Right lobe of liver (tissue), 6 donors: ENCODE measurements around the gene SAMD15. TPM values are rescaled to one million over a fixed set of nuclear protein-coding genes. Genes with fewer than 3 reads are reported as not detected.
A peak's percentile ranks its signal among the peaks of the same experiment; 100 is the strongest.
"Not testable (repeated sequence)": the region's sequence is repeated elsewhere in the genome, so short reads cannot be mapped to it uniquely, and the experiment has no call there.

ENCODE experiments used
- ATAC-seq, 4 donors: fragments of 200-7000 bp; cut with Tn5 transposase; one replicate each; pipeline ENCODE4 v1.9.1; 2020; ENCODE audit warnings: mild to moderate bottlenecking in 4 of 4, moderate library complexity in 4 of 4
- DNase-seq, 3 donors: peaks; one replicate each; pipeline ENCODE4 v3.0.0-alpha.2; 2020
- H3K27ac ChIP-seq, 3 donors: fragments of 200-600 bp; one replicate each; pipeline ENCODE4 v1.8.0; 2022
- H3K27me3 ChIP-seq, 2 donors: fragments of 200-600 bp; one replicate each; pipeline ENCODE4 v1.8.0; 2022
- H3K36me3 ChIP-seq, 4 donors: fragments of 200-600 bp; sonication (generic) in 1 of 4; one replicate each; pipeline versions ENCODE4 v1.5.1 to v1.8.0; 2017 to 2022; ENCODE audit warnings: control low read depth in 1 of 4
- H3K4me1 ChIP-seq, 4 donors: fragments of 200-600 bp; sonication (generic) in 1 of 4; one replicate each; pipeline versions ENCODE4 v1.5.1 to v1.8.0; 2017 to 2022; ENCODE audit warnings: control low read depth in 1 of 4
- H3K4me3 ChIP-seq, 3 donors: fragments of 200-600 bp; one replicate each; pipeline ENCODE4 v1.8.0; 2022
- H3K9me3 ChIP-seq, 4 donors: fragments of 200-600 bp; sonication (generic) in 1 of 4; one replicate each; pipeline versions ENCODE4 v1.5.1 to v1.8.0; 2017 to 2022; ENCODE audit warnings: control low read depth in 1 of 4
- CTCF ChIP-seq, 4 donors: fragments of 200-600 bp in 3 of 4; fragments of 450-650 bp in 1 of 4; IDR thresholded peaks; one replicate each; pipeline versions ENCODE4 v1.5.1 to v1.8.0; 2016 to 2022; ENCODE audit warnings: antibody characterized with exemption in 4 of 4, mild to moderate bottlenecking in 2 of 4
- POLR2A ChIP-seq: fragments of 450-650 bp; IDR thresholded peaks from one replicate; pipeline ENCODE4 v1.6.1; 2017; ENCODE audit warnings: antibody characterized with exemption, mild to moderate bottlenecking
- WGBS: methylation state at CpG from one replicate; pipeline ENCODE4 v1.1.6; 2018; ENCODE audit warnings: low coverage, low lambda C conversion rate; ENCODE audit not compliant: insufficient coverage; ENCODE audit errors: missing lambda C conversion rate; 5-methylcytosine and 5-hydroxymethylcytosine counted together
- intact Hi-C, 2 donors: fragments of 100-400 bp; cut with DNase I; formaldehyde crosslinking; loops; one replicate each; pipeline versions ENCODE4 v1.11.2 to v1.14.1; 2022
- long read RNA-seq: library from polyadenylated mRNA; unstranded; transcript quantifications from one replicate; pipeline ENCODE4 v2.0.0, GENCODE V29; 2019
- total RNA-seq, 6 experiments: library from RNA; depleted of rRNA in 2 of 6; stranded (reverse); fragments of >200 nt in 2 of 6; fragmentation: NEBNext Ultra II Directional in 3 of 6; extraction: Animal tissue kit (Norgen Biotek cat#: 25700) in 3 of 6; gene quantifications; one replicate each; pipeline versions ENCODE4 v1.1.0 to v1.2.4, GENCODE V29; 2016 to 2023
- donor health status: DM: no; HTN: yes; CAD: no.
- donor health status: DM: no; HTN: no; CAD: no.
- donor health status: DM: no; HTN: no; CAD: no.
- donor health status: DM: no; HTN: yes; CAD: no.
- donor health status: DM: no; HTN: yes; CAD: no.

SAMD15 gene
- under 1 TPM in 4 of 6 experiments, not detected in 2; 0.12 to 0.42 (median 0.31) TPM for total RNA-seq
- long read RNA-seq, result 0 reads

DNA sequence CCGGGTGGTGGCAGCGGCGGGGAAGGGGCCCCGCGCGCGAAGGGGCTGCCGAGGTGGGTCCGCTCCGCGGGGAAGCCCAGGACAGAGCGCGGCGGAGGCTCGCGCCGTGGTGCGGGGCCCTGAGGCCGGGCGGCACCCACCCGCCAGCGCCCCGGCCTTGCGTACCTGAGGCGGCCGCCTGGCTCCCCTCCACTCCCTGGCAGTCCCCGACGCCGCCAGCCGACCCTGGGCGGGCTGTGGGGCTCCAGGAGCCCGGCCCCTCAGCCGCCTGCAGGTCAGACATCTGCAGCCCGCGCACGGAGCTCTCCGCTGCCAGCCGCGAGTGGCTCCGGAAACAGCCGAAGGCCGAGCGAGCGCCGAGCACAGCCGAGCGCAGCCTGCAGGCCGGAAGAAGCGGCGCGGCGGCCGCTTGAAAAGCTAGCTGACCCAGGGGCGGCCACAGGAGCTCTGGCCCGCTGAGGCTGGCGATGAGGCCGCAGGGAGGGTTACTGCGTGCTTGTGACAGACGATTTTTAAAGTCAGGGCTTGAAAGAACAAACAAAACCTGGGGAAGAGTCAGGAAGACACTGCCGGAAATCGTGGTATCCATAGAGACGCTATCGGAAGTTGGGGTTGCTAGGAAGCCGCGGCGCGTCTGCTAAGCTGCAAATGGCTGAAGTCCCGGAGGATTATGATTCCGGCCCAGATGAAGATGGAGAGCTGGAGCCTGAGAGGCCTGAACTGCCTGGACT, at the start of gene SAMD15, which contains the start of gene TMED8:
Gene SAMD15 (plus strand): TSS at position 609 of the 731 bp plus-strand sequence. CDS start 40 bp downstream, at position 649.
Gene TMED8 (minus strand): TSS at position 324 of the 731 bp plus-strand sequence. CDS start 41 bp downstream, at position 283.
- Histone ChIP-seq H3K9me3 (no peaks in the 10 kb centered on the region), H3K36me3 (no peaks in the 10 kb centered on the region), H3K4me1 (peaks cover 0 to 17% (median 3%) of the 10 kb centered on the region in 4 donors), H3K27ac (peak within 1 kb of the TSS; percentile 49 to 77 (median 71)), H3K4me3 (peak within 1 kb of the TSS; percentile 71 to 94 (median 93)), H3K27me3 (no peaks in the 10 kb centered on the region)
- TF ChIP-seq POLR2A (peak; percentile 35), CTCF (IDR thresholded peaks at IDR 0.05) (peak; percentile 19 to 41 (median 25))
- 0% methylated on average over 13 of the region's 69 CpGs for WGBS
- ATAC-seq (peak; percentile 98), DNase-seq (peak; percentile 89 to 91 (median 89))
- intact Hi-C loops, result no loop called here

DNA sequence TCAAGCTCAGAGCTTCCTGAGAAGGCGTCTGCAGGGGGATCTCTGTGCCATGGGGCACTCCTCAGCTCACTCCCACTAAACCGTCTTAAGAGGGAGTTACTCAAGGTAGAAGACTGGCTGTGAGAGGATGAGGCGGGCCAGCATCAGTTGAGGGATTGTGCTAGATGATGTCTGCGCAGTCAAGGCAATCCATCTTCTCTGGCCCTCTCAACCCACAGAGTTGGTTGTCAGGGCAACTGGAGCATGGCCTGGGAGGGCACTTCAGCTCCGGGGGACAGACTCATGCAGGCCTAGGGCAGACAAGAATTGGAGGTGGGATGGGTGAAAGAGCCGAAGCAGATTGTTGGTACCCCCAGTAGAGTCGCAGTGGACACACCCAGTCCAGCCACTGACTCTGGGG, 47.3 kb upstream of the SAMD15 start:
- intact Hi-C loops, result no loop called here
- Histone ChIP-seq H3K27me3 (no peaks in the 10 kb centered on the region), H3K27ac (no peak overlapping the region), H3K4me3 (no peak overlapping the region), H3K4me1 (peaks cover 0 to 9% (median 0%) of the 10 kb centered on the region in 4 donors), H3K36me3 (no peaks in the 10 kb centered on the region), H3K9me3 (no peaks in the 10 kb centered on the region)
- no CpG with 5 or more reads among the region's 7 CpGs for WGBS
- no peak for TF ChIP-seq CTCF (IDR thresholded peaks at IDR 0.05)
- no peak for TF ChIP-seq POLR2A
- DNase-seq, result no peak
- no peak for ATAC-seq

- Histone ChIP-seq H3K27me3 (no peaks in the 10 kb centered on the region), H3K4me3 (no peak overlapping the region), H3K4me1 (no peaks in the 10 kb centered on the region), H3K27ac (no peak overlapping the region), H3K9me3 (no peaks in the 10 kb centered on the region), H3K36me3 (no peaks in the 10 kb centered on the region)
- TF ChIP-seq CTCF (IDR thresholded peaks at IDR 0.05) (no peak), POLR2A (no peak)
- WGBS, result 89% methylated on average over 3 of the region's 3 CpGs
- ATAC-seq, result no peak
- intact Hi-C loops, result no loop called here
- no peak for DNase-seq
Measured at GRCh38 chr14:77335576-77335975, 41.6 kb upstream of the SAMD15 start.

DNA sequence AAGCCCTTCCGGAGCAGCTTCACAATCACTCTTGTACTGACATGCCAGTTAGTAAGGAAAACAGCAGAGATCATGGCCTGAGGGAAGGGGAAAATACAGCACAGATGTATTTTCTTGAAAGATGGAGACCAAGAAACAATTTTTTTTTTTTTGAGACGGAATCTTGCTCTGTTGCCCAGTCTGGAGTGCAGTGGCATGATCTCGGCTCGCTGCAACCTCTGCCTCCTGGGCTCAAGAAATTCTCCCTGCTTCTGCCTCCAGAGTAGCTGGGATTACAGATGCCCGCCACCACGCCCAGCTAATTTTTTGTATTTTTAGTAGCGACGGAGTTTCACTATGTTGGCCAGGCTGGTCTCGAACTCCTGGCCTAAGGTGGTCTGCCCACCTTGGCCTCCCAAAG, 39.9 kb upstream of the SAMD15 start:
- H3K27ac ChIP-seq, H3K27me3 ChIP-seq, H3K4me1 ChIP-seq, ATAC-seq, DNase-seq, H3K9me3 ChIP-seq, H3K4me3 ChIP-seq, intact Hi-C loops, H3K36me3 ChIP-seq: not testable (repeated sequence)
- WGBS, result 94% methylated on average over 4 of the region's 9 CpGs

DNA sequence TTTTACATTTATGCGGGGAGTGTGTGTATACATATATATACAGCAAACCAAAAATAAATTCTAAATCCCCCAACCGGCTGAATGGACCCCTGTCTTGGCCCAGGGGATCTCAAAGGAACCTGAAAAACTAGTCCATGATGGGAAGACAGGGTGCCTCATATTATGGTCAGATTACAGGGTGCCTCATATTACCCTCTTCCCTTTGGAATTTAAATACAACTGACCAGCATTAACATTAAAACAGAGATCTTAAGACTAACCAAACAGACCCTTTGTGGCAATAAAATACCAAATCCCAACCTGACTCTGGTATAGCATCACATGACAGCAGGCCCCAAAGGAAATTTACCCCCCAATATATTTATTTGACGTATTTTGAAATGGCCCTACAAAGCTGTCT, 39.3 kb upstream of the SAMD15 start:
- no peak for DNase-seq

More for the DNA sequence above, 39.3 kb upstream of the SAMD15 start:
- TF ChIP-seq CTCF (IDR thresholded peaks at IDR 0.05) (no peak), POLR2A (no peak)
- Histone ChIP-seq H3K4me1 (no peaks in the 10 kb centered on the region), H3K27ac (no peak overlapping the region), H3K36me3 (peaks cover 0 to 9% (median 0%) of the 10 kb centered on the region in 4 donors), H3K27me3 (no peaks in the 10 kb centered on the region), H3K9me3 (no peaks in the 10 kb centered on the region), H3K4me3 (no peak overlapping the region)
- no peak for ATAC-seq
- WGBS, result 95% methylated on average over 2 of the region's 3 CpGs
- intact Hi-C loops, result no loop called here
